Activated CD8-positive, alpha-beta T cell treated with anti-CD3 and anti-CD28 coated beads for 36 hours (primary cell): ENCODE data around the gene SNAPC1. TPM values are rescaled to one million over a fixed set of nuclear protein-coding genes. Genes with fewer than 3 reads are reported as not detected.
"Not testable (repeated sequence)": the region's sequence is repeated elsewhere in the genome, so short reads cannot be mapped to it uniquely, and the experiment has no call there.

Experiments
- ATAC-seq: fragments of 200-7000 bp; cut with Tn5 transposase; one replicate; pipeline ENCODE4 v1.10.0; 2021; ENCODE audit warnings: mild to moderate bottlenecking, moderate library complexity
- CTCF ChIA-PET: fragments of 350-600 bp; sonication (Branson Sonifier 250); formaldehyde crosslinking; loops from one replicate; lab custom pipeline; 2021; ENCODE audit warnings: antibody characterized with exemption; lab: Charles Lee
- POLR2A ChIA-PET: fragments of 350-600 bp; sonication (Branson Sonifier 250); formaldehyde crosslinking; loops from one replicate; lab custom pipeline; 2021; ENCODE audit warnings: antibody characterized with exemption; lab: Charles Lee
- DNase-seq: peaks from one replicate; pipeline ENCODE4 v3.0.0-alpha.2; 2020
- H3K27ac Mint-ChIP-seq: one replicate; pipeline ENCODE4 v1.8.0; 2021; ENCODE audit warnings: mild to moderate bottlenecking, mixed read lengths
- H3K27me3 Mint-ChIP-seq: one replicate; pipeline ENCODE4 v1.8.0; 2021; ENCODE audit warnings: mixed read lengths
- H3K36me3 Mint-ChIP-seq: one replicate; pipeline ENCODE4 v1.8.0; 2021; ENCODE audit warnings: low read depth, mixed read lengths
- H3K4me1 Mint-ChIP-seq: one replicate; pipeline ENCODE4 v1.8.0; 2021; ENCODE audit warnings: low read depth, mixed read lengths
- H3K4me3 Mint-ChIP-seq: one replicate; pipeline ENCODE4 v1.8.0; 2021; ENCODE audit warnings: mild to moderate bottlenecking, moderate library complexity, mixed read lengths
- H3K9me3 Mint-ChIP-seq: one replicate; pipeline ENCODE4 v1.8.0; 2021; ENCODE audit warnings: mixed read lengths
- intact Hi-C: fragments of 100-400 bp; cut with micrococcal nuclease; formaldehyde crosslinking; loops from one replicate; pipeline ENCODE4 v1.10.0; 2022
- total RNA-seq, 2 experiments: library from RNA; stranded (reverse); gene quantifications; one replicate each; pipeline ENCODE4 v1.2.3, GENCODE V29; 2021
- TF ChIP-seq, protein P1 (sequence below): fragments of 200-600 bp; IDR thresholded peaks from one replicate; pipeline ENCODE4 v1.8.0; 2022; ENCODE audit warnings: antibody characterized with exemption, mild to moderate bottlenecking

Gene SNAPC1
- total RNA-seq, 2 experiments from 2014 or later: 11.4 to 11.6 TPM

DNA sequence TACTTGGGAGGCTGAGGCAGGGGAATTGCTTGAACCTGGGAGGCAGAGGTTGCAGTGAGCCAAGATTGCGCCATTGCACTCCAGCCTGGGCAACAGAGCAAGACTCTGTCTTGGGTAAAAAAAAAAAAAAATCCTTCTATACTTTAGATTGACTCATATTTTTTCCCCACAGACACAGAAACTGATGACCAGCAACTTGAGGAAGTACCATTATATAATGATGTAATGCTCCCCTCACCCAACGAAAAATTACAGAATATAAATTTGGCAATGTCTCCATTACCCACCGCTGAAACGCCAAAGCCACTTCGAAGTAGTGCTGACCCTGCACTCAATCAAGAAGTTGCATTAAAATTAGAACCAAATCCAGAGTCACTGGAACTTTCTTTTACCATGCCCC is 24.3 kb upstream of the SNAPC1 start:
- ChIA-PET POLR2A (interaction anchor here (0.9 kb wide), 2 partner anchors 43 to 47 kb away, joined by 3 read pairs; partner anchors contain the start of gene HIF1A), CTCF (no interaction called here)
- DNase-seq (no peak), ATAC-seq (no peak)
- Mint-ChIP-seq H3K9me3 (no peaks in the 10 kb centered on the region), H3K36me3 (peaks cover 68% of the 10 kb centered on the region), H3K4me3 (no peak overlapping the region), H3K27ac (peak overlapping the region; percentile 71), H3K4me1 (peaks cover 8% of the 10 kb centered on the region), H3K27me3 (no peaks in the 10 kb centered on the region)
- intact Hi-C loops: no loop called here
- TF ChIP-seq, protein P1, sequence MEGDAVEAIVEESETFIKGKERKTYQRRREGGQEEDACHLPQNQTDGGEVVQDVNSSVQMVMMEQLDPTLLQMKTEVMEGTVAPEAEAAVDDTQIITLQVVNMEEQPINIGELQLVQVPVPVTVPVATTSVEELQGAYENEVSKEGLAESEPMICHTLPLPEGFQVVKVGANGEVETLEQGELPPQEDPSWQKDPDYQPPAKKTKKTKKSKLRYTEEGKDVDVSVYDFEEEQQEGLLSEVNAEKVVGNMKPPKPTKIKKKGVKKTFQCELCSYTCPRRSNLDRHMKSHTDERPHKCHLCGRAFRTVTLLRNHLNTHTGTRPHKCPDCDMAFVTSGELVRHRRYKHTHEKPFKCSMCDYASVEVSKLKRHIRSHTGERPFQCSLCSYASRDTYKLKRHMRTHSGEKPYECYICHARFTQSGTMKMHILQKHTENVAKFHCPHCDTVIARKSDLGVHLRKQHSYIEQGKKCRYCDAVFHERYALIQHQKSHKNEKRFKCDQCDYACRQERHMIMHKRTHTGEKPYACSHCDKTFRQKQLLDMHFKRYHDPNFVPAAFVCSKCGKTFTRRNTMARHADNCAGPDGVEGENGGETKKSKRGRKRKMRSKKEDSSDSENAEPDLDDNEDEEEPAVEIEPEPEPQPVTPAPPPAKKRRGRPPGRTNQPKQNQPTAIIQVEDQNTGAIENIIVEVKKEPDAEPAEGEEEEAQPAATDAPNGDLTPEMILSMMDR: no peak

DNA sequence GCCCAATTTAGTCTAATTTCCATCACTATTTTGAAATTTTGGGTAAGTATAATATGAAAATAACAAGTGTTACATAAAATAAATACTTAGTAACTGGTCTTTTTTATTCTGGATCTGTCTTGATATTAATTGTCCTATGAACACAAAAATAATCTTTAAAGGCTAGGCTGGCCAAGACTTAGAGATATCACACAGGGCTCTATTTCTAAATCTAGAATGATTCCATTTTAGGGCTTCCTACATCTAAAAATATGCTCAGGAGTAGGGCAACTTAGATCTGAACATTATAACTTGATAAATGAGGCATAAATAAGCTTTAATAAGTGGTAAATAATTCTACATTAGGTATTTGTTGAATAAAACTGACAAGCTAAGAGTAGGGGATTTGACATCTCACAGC is 23.1 kb upstream of the SNAPC1 start:
- ChIA-PET POLR2A (interaction anchor here (0.8 to 1.2 kb wide), 2 partner anchors 9 to 15 kb away, joined by 3 read pairs; no protein-coding TSS in a partner anchor), CTCF (interaction anchor here (0.7 to 2.1 kb wide), 2 partner anchors 33 to 98 kb away, joined by 3 to 7 read pairs; no protein-coding TSS in a partner anchor)
- H3K4me3 Mint-ChIP-seq: no peak overlapping the region
- intact Hi-C loops: no loop called here
- no peak overlapping the region for H3K27ac Mint-ChIP-seq
- DNase-seq (no peak), ATAC-seq (no peak)
- H3K27me3 Mint-ChIP-seq: no peaks in the 10 kb centered on the region
- peaks cover 66% of the 10 kb centered on the region for H3K36me3 Mint-ChIP-seq
- peaks cover 8% of the 10 kb centered on the region for H3K4me1 Mint-ChIP-seq
- no peaks in the 10 kb centered on the region for H3K9me3 Mint-ChIP-seq
- TF ChIP-seq, protein P1: no peak

DNA sequence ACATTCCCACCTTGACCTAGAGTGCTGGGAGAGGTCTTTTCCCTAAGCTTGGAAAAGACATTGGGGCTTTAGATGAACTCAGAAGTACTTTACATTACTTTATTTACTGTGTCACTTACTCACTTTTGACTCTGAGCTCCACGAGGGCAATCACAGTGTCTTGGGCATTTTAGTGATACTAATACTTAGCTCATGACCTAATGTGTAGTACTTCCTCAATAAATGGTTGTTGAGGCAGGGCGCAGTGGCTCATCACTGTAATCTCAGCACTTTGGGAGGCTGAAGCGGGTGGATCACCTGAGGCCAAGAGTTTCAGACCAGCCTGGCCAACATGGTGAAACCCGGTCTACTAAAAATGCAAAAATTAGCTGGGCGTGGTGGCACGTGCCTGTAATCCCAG is 19.8 kb upstream of the SNAPC1 start:
- ChIA-PET POLR2A (interaction anchor here (0.6 to 1.1 kb wide), 3 partner anchors 10 to 43 kb away, joined by 3 read pairs; no protein-coding TSS in a partner anchor), CTCF (interaction anchor here (0.9 to 3.7 kb wide), 7 partner anchors 8 to 470 kb away, joined by 3 to 13 read pairs (median 4); no protein-coding TSS in a partner anchor)
- Mint-ChIP-seq H3K4me3 (no peak overlapping the region), H3K36me3 (peaks cover 63% of the 10 kb centered on the region), H3K9me3 (no peaks in the 10 kb centered on the region), H3K27me3 (no peaks in the 10 kb centered on the region), H3K4me1 (peaks cover 9% of the 10 kb centered on the region), H3K27ac (no peak overlapping the region)
- ATAC-seq: no peak
- DNase-seq: no peak
- intact Hi-C loops: no loop called here
- TF ChIP-seq, protein P1: no peak

DNA sequence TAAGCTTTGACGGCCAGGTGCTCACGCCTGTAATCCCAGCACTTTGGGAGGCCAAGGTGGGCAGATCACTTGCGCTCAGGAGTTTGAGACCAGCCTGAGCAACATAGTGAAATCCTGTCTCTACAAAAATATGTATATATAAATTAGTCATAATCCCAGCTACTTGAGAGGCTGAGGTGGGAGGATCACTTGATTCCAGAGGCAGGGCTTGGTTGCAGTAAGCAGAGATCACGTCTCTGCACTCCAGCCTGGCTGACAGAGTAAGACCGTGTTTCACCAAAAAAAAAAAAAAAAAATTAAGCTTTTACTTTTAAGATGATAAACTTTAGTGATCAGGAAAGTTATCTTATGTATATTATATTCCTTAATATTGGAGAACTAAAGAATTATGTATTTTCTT is 18.0 kb upstream of the SNAPC1 start:
- H3K4me1 Mint-ChIP-seq: peaks cover 15% of the 10 kb centered on the region
- no peak for ATAC-seq
- TF ChIP-seq, protein P1: no peak
- H3K27ac Mint-ChIP-seq: no peak overlapping the region
- no peak for DNase-seq
- no peak overlapping the region for H3K4me3 Mint-ChIP-seq
- POLR2A ChIA-PET: interaction anchor here (1.2 to 1.4 kb wide), 2 partner anchors 9 to 181 kb away, joined by 3 to 4 read pairs; no protein-coding TSS in a partner anchor
- peaks cover 60% of the 10 kb centered on the region for H3K36me3 Mint-ChIP-seq
- CTCF ChIA-PET: interaction anchor here (1.1 to 3.7 kb wide), 3 partner anchors 10 to 93 kb away, joined by 3 to 13 read pairs (median 3); no protein-coding TSS in a partner anchor
- intact Hi-C loops: no loop called here
- no peaks in the 10 kb centered on the region for H3K9me3 Mint-ChIP-seq
- H3K27me3 Mint-ChIP-seq: no peaks in the 10 kb centered on the region

DNA sequence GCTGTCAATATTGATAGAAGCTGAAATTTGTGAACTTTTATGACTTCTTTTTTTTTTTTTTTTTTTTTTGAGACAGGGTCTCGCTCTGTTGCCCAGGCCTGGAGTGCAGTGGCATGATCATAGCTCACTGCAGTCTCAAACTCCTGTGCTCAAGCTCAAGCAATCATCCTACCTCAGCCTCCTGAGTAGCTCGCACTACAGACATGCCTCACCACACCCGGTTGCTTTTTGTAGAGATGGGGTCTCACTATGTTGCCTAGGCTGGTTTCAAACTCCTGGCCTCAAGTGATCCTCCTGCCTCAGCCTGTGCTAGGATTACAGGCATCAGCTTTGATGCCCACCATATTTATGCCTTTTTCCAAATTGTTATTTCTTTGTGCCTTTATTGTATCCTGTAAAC is 15.9 kb upstream of the SNAPC1 start:
- intact Hi-C loops, DNase-seq, H3K27me3 Mint-ChIP-seq, ATAC-seq, H3K4me3 Mint-ChIP-seq, H3K9me3 Mint-ChIP-seq: not testable (repeated sequence)
- CTCF ChIA-PET: interaction anchor here (1.0 to 1.8 kb wide), 3 partner anchors 13 to 92 kb away, joined by 3 to 8 read pairs (median 3); no protein-coding TSS in a partner anchor
- Mint-ChIP-seq H3K4me1 (peaks cover 23% of the 10 kb centered on the region), H3K36me3 (peaks cover 62% of the 10 kb centered on the region), H3K27ac (peak overlapping the region; percentile 75)
- POLR2A ChIA-PET: interaction anchor here (0.7 to 2.0 kb wide), 2 partner anchors 14 to 17 kb away, joined by 3 to 4 read pairs; no protein-coding TSS in a partner anchor
